Measurements from ENCODE around the gene B3GAT1.

B3GAT1 gene

DNA sequence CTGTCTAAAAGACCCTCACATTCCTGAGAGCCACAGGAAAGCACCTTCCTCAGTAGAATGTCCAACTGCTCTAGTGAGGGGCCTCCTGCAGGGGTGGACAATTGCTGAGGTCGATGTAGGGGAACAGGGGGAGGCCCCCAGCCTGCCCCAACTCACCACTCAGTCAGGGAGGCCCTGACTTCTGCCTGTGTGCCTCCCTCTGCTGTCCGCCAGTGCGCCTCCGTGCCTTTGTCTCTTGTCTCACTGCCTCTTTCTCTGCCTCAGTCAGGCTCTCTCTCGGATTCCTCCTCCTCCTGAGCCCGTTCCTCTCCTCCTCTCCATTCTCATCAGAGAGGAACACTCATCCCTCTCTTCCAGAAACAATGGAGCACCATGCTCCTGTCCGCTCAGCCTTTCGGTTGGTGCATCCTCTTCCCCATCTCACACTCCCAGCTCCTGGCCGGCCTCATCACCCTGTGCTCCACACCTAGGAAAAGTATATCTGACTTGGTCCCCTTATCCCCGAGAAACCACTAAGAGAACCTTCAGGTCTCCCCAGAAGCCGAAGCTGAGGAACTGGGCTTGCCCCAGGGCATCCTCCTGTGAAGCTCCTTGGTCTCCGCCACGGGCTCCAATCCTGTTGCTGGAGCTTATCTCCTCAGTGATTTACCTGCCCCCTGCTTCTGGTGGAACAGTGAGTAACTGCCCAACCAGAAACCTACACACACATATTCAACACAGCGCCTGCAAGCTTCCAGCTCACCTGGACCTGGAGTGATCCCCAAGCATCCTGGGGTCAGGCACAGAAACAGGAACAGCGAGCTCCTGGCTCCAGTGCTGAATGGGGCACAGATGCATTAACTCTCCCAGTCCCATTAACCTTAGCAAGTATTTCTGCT, 2.3 kb downstream of the B3GAT1 start:
- no peak for DNase-seq (ENCODE audit: low read depth)

DNA sequence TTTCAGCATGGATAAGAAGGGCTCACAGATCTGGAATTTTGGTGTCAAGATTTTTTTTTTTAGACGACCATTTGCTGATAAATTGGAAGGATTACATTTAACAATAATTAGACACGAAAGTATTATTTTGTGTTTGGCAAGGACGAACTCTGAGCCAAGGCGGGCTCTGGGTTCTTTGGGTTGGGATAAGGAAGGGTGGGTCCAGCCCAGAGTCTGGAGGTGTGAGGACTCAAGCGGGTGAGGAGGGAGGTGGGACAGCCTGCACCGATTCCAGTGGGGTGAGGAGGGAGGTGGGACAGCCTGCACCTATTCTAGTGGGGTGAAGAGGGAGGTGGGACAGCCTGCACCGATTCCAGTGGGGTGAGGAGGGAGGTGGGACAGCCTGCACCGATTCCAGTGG, 4.1 kb downstream of the B3GAT1 start:
- no peak for DNase-seq (ENCODE audit: low read depth)

DNA sequence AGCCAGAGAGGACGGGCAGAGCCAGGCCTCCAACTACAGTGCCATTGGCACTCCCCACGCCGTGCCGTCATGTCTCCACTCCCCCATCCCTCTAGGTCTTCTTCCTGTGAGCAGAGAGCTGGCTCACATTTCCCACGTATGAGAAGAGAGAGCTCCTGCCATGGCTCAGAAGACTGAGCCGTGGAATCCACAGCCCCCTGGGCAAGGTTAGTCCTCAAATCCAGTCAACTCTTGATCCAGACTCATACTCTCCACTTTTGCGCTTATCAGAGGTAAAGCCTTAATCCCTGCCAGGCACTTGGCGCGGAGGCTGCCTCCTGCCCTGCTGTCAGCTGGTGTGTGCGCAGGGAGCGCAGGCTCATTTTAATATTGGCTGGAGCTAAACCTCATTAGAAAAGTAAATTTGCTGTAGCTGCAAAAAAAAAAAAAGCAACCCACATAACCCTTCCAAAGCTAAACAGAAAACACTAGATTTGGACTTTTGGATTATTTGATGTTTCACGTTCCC, 4.7 kb downstream of the B3GAT1 start:
- DNase-seq (ENCODE audit: low read depth) = no peak

DNA sequence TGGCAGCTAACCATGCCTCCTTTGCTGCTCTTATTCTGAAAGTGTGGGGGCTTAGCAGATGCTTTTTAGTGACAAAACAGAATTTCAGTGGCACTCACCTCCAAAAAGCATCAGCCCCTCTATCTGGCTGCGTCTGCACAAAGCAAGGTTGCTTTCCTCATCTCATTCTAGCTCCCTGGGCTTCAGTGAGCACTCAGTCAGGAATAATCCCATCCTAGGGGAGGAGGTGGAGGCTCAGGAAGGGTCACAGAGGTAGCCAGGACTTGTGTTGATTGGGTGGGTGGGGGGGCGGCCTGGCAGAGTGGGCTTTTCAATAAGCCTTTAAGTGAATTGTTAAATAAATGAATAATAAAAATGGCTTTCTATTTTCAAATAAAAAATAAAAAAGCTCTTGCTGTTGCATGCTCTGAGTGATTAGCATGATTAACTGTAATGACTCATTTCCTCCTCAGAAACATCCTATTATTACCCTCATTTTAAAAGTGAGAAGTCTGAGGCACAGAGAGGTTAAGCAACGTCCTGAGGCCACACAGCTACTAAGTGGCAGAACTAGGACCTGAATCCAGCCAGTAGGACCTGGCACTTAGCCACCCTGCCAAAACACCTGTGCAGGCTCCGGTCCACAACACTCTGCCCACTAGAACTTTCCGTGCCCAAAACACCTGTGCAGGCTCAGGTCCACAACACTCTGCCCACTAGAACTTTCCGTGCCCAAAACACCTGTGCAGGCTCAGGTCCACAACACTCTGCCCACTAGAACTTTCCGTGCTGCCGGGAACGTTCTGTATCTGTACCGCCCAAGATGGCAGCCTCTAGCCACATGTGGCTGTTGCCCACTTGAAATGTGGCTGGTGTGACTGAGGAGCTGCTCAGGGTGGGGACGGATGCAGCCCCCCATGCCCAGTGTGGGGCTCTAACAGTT, 5.5 kb downstream of the B3GAT1 start:
- no peak for DNase-seq (ENCODE audit: low read depth)

DNA sequence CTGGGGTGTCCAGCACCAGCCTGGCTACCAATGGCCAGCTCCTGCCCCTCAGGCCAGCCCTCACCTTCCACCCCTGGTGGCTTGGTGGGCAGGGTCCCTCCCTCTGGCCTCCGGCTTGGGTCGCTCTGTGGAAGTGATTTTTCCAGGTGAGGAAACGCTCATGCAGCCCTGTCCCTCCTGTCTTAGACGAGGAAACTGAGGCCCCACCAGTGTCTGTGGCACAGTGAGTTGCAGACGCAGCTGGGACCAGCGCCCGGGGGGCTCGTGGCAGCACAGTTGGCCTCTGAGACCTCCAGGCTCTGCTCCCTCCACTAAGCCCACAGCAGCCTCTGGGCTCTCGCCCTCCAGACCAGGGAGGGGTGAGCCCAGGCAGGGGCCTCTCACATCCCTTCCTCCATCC, 6.2 kb downstream of the B3GAT1 start:
- no peak for DNase-seq (ENCODE audit: low read depth)

DNA sequence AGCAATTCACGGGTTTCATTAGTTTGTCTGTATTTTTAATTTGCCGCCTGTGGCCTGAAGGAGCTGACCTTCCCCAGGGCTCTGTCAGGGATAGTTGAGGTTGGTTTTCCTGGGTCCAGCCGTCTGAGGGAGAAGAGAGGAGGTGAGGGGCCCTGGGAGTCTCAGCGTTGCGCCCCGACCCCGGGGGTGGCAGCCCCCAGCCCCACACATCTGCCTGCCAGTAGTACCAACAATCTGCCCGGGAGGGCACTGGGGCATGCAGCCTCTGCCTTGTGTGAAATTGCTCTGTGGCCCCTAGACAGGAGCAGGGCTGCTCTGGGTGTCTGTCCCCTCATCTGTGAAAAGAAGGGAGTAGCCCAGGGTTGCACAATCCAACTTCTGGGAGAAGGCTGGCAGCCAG, 6.6 kb downstream of the B3GAT1 start:
- no peak for DNase-seq (ENCODE audit: low read depth)

DNA sequence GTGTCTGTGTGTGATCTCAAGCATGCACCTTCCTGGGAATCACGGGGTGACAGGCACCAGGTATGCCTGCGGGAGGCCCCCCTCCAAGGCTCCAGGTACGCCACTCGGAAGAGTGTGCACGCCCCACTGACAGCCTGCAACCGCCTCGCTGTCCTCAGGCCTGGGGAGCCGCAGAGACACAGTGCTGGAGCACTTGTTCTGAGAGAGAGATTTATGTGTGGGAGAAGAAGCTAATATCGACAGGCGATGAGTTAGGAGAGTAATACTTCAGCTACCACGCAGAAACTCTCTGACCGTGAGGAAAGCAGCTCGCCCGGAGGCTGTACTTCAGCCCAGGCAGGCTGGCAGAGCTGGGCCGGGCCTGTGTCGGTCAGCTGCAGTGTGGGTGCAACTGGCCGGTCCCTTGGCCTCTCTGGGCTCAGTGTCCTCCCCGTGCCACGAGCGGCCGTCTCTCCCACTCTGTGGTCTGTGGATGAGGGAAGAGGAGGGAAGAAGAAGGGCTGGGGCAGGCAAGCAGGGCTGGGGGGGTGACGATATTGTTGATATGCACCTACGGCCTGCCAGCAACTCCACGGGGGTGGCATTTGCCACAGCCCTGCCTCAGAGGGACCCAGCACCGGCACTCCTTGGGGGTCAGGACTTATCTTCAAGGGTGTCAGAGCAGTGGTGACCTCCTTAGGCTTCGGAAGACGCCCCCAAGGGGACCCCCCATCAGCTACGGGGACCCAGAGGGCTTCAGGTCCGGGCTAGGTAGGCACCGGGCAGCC, 7.3 kb downstream of the B3GAT1 start:
- DNase-seq (ENCODE audit: low read depth) = no peak

DNA sequence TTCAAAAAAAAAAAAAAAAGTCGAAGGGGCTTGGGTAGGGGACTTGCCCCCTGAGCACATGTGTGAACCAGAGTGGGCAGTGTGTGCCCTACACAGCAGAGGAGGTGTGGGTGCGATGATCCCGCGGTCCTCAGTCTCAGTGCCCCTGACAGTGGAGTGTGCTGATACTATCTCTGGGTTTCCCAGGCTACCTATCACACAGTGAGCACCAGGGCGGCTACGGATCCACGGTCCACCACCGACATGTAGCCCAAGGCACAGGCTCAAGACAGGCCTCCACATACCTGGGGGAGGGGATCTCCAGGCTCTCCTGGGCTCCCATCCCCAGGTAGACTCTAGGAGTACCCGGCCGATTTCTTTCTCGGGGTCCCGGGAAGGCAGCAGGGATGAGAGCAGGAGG, 9.1 kb downstream of the B3GAT1 start:
- DNase-seq (ENCODE audit: low read depth) = no peak

DNA sequence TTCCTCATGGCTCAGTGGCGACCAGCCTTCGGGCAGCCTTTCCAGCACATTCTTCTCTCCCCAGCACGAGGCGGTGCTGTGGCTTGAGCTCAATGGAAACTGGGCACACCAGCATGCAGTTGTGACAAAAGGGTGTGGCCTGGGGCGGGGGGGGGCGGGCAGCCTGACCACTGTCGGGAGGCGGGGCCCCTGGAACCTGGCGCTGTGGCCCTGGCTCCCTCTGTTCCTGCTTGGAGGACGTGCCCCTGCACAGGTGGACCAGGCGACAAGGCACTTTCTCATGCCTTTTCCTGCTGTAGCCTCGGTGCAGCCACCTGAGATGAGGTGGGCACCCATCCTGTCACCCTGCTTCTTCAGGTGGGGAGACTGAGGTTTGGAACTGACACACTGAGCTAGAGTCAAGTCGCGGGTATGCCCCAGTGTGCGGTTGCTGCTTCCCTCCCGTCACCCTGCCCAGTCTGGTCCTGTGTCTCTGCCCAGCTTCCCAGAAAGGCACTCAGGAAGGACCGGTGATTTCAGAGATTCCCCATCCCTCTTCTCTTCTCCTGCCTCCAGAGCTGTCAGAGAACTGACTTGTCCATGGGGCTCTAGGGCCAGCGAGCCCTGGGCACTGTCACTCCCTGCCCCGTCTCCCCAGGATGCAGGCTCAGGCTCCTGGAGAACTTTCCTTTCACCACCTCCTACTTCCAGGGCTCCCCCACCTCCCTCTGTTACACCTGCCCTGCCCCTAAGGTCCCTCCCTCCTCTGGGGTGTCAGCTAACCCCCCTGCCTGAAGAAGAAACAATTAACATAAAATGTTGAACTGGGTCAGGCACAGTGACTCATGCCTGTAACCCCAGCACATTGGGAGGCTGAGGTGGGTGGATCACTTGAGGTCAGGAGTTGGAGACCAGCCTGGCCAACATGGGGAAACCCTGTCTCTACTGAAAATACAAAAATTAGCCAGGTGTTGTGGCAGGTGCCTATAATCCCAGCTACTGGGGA, 9.9 kb downstream of the B3GAT1 start:
- no peak for DNase-seq (ENCODE audit: low read depth)

DNA sequence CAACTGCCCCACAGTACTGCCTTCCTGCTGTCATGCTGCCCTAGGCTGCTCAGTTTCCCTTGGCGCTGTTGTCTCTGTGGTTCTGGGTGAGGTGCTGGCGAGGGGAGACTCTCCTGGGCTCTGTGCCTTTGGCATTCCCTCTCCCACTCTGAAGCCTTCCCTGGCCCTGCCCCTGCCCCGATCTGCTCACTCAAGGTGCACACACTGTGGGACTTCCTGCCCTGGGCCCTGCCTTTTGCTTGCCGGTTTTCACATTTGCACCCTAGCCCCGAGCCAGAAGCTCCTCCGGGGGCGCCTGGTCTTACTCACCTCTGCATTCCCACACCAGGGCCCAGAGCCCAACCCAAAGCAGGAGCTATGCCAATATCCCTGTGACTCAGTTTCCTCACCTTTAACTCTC, 12.0 kb downstream of the B3GAT1 start:
- DNase-seq (ENCODE audit: low read depth) = no peak

DNA sequence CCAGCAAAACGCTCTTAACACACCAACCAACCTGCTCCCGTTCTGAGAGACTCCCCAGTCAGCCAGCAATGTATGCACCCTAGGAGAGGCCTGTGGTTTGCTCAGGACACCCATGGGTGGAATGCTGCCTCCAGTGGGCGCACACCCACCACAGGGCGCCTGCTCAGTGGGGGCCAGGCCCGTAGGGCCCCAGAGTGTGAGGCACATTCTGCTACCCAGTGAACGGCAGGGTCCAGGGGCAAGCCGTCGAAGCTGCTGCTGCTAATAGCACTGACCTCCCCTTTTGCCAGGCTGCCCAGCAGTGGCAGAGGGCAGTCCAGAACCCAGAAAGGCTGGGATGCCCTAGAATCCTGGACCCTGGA, 12.8 kb downstream of the B3GAT1 start:
- no peak for DNase-seq (ENCODE audit: low read depth)

DNA sequence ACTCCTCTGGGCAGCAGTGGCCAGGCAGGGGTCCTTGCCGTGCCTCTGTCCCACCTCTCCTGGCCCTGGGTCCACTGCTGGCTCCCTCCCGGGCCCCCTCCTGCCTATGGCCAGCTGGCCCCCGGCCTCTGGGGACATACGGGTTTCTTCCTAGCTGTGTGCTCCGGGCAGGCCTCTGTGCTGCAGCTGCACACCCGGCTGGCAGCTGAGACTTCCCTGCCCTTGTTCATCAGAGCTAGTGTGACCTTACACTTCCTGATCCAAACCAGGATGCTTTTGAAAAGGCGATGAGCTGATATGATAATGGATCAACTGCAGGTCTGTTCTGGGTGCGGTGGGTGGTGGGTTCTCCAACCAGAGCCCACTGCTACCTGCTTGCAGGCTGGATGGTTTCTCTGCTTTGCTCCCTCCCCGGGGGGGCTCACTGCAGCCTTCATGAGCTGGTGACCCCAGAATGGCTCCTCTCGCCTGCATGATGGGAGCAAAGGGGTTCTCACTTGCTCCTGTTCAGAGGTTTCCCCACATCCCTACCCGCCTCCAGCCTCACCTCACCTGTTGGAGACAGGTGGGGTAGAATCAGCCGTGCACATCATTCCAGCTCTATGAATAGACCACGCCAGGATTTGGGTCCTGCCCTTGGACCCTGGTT, 13.3 kb downstream of the B3GAT1 start:
- DNase-seq (ENCODE audit: low read depth) = no peak

DNA sequence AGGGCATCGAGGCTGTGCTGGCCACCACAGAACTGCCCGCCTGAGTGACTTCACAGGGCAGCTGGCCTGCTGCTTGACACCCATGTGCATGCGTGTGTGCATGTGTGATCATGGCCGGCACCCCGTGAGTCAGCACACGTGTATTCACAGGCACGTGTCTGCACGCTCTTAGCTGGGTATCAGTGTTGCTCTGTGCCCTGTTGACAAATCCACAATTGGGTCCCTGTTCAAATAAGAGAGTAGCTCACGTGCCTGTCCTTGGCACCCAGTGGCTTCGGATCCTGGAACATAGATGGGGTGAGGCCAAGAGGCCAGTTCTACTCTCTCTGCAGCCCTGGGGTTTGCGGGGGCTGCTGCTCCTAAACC, 14.0 kb downstream of the B3GAT1 start:
- no peak for DNase-seq (ENCODE audit: low read depth)

DNA sequence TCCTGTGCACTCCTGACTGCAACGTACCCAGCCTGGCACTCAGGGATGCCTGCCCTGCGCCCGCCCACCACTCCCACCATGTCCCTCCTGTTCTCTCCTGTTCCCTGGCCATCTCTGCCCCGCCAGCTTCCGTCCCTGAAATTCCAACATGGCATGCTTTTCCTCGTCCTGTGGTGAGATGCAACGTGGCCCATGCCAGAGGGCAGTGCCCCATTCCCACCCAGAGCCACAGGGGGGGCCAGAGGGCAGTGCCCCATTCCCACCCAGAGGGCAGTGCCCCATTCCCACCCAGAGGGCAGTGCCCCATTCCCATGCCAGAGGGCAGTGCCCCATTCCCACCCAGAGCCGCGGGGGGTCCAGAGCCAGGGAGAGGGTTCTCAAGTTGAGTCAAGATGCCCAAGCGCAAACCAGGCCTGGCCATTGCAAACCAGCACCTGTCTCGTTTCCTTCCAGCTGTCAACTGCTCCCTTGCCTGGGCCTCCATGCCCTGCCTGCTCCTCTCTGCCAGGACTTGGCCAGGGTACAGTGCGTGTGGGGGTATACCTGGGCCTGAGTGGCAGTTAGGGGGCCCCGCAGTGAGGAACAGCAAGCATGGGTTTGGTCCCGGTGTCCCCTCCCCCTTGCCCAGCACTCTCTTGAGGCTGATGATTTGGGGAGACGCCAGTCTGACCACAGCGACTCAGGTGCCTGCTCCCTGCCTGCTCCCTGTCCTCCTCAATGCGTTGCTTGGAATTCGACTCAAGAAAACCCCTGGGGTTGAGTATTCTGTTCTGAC, 14.6 kb downstream of the B3GAT1 start:
- no peak for DNase-seq (ENCODE audit: low read depth)

DNA sequence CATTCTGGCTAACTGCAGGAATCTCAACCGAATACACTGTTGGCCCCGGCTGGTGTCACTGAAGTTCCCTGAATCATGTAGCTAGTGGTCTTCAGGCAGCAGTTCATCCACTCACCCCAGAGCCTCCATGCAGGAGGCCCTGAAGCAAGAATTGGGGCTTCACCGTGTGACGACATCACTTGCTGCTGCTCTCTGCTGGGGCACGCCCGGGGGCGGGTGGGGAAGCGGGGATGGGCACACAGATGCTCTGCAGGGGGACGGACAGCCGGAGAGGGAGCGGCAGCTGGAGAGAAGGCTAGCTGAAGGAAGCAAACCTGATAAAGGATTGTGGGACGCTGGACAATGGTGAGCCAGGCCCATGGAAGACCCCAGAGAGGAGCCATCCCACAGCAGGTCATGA, 17.0 kb downstream of the B3GAT1 start:
- no peak for DNase-seq (ENCODE audit: low read depth)

DNA sequence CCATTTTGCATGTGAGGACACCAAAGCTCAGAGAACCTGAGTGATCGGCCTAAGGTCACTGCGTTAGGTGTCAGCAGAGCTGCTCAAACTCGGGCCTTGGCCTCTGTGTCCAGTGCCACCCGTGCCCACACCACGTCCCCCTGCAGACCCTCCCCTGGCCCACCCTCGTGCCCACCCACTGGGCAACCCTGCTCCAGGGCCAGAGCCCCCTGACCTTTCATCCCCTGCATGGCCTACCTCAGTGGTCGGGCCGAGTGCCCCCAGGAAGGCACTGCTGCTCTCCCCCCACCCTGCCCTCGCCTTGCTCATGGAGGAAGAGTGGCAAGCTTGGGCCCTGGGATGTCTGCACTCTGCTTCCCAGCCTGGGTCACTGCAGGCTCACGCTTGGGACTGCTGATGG, 17.7 kb downstream of the B3GAT1 start:
- no peak for DNase-seq (ENCODE audit: low read depth)

DNA sequence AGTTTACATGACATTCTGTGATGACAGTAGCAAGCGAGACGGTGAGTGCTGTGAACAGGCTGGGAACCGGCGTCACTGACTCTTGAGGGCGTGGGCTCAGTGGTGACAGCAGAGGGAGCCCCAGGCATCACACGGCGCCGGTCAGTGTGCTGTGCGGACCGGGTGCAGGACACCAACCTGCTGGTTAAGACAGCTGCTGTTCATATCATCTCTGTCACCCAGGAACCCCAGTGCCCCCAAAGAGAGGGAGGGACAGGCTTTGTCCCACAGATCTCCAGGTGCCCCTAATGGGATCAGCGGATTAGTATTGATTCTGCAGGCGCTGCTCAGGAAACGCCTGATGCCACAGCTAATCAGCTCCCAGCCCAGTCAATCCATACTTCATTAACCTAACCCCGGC, 18.4 kb downstream of the B3GAT1 start:
- no peak for DNase-seq (ENCODE audit: low read depth)

DNA sequence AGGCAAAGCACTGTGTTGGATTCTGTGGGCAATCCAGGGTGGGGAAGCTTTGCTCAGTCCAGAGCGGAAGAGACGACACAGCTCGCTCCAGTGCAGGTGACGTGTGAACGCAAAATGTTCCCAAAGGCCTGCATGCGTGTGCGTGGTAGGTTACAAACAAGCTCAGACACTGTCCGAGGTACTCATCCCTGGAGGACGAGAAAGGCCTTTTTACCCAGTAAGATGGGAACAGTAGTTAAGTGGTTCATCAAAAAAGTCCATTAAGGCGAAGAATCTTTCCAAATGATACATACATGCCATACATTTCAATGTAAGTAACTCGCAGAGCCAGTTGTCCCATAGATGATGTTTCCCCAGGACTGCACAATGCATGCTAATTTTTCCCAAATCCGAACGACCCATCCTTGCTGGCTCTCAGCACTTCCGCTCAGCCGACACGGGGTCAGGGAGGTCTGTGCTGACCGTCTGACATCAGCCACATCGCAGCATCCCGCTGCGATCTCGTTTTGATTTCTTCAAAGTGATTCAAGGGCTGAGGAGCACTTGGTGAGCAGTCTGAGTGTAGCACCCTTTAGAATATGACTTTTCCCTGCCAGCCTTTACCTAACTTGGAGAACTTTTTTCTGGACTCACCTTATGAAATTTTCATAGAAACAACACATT, 19.0 kb downstream of the B3GAT1 start:
- DNase-seq (ENCODE audit: low read depth) = no peak

DNA sequence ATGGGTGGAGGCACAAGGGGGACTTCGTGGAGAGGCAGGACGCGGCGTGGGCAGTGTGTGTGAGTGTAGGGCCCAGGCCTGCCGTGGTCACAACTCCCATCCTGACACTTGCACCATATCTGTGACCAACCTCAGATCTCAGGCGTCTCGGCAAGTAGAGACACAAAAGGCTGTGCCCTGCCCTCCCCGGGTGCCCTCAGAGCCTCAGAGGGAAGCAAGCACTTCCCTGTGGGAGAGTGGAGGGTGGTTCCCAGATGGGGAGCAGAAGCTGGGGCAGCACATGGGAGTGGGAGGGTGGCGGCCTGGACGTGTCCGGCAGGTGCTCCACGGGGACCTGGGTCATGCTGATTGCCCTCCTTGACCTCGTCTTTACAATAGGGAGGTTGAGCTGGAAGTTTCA, 20.4 kb downstream of the B3GAT1 start:
- DNase-seq (ENCODE audit: low read depth) = no peak
